Right atrium auricular region (tissue), 2 donors: ENCODE results near the gene FCHSD2. TPM values are rescaled to one million over a fixed set of nuclear protein-coding genes. Genes with fewer than 3 reads are reported as not detected.

Source experiments
- DNase-seq: peaks from one replicate; pipeline ENCODE4 v3.0.0-alpha.2; 2019; ENCODE audit warnings: low spot score
- H3K27ac ChIP-seq, 2 donors: fragments of 200-600 bp; sonication (generic); 1 replicate in 1 of 2; 2 replicates in 1 of 2; pipeline ENCODE4 v1.5.1; 2016 to 2019
- H3K27me3 ChIP-seq, 2 donors: fragments of 200-600 bp; sonication (generic); one replicate each; pipeline versions ENCODE4 v1.5.1 to v1.6.0; 2017 to 2019
- H3K36me3 ChIP-seq: fragments of 200-600 bp; sonication (generic); one replicate; pipeline ENCODE4 v1.5.1; 2016
- H3K4me1 ChIP-seq, 2 donors: fragments of 200-600 bp; sonication (generic); one replicate each; pipeline versions ENCODE4 v1.5.1 to v1.6.0; 2017 to 2019
- H3K4me3 ChIP-seq, 2 donors: fragments of 200-600 bp; sonication (generic); 1 replicate in 1 of 2; 2 replicates in 1 of 2; pipeline ENCODE4 v1.5.1; 2017 to 2019; ENCODE audit warnings: mild to moderate bottlenecking in 1 of 2, moderate library complexity in 1 of 2
- H3K9me3 ChIP-seq, 2 donors: fragments of 200-600 bp; sonication (generic); one replicate each; pipeline ENCODE4 v1.5.1; 2019
- CTCF ChIP-seq, 2 donors: fragments of 200-600 bp; sonication (generic); IDR thresholded peaks; one replicate each; pipeline ENCODE4 v1.5.1; 2019; ENCODE audit warnings: antibody characterized with exemption in 2 of 2
- total RNA-seq, 2 donors: library from RNA; depleted of rRNA; stranded (reverse); fragments of >200 nt; gene quantifications; one replicate each; pipeline ENCODE4 v1.1.0, GENCODE V29; 2016

The FCHSD2 gene
- total RNA-seq, 2 donors from 2014 or later, result 23.9 to 24.0 TPM

DNA sequence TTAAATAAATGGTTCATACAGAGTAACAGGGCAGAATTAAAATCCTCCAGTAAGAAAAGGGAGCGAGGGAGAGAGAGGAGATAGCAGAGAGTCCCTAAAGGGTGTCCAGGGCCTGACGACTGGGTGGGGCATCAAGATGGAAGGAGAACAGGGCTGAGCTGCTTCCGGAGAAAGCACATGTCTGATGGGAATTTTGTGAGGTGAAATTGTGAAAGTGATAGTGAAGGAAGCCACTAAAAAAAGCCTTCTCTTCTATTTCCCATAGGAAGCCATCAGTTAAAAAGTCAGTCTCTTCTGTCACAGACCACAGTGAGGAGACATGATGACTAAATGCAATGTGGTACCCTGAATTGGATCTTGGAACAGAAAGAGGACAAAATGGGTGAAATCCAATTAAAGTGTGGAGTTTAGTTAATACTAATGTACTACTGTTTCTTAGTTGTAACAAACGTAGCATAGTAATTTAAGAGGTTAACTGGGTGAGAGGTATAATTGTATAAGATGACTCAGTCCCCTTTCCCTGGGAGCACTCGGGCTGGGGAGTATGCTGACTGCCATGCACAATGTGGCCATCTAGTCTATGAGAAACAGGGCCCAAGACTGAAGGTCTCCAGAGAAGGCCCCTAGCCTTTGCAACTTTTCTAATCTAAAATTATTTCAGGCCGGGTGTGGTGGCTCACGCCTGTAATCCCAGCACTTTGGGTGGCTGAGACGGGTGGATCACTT lies 29.5 kb upstream of the FCHSD2 start:
- Histone ChIP-seq H3K4me1 (peaks cover 0 to 79% of the 10 kb centered on the region in 2 donors), H3K9me3 (no peaks in the 10 kb centered on the region), H3K27ac (peak overlapping the region; percentile 86 to 91), H3K36me3 (no peaks in the 10 kb centered on the region), H3K4me3 (no peak overlapping the region), H3K27me3 (no peaks in the 10 kb centered on the region)
- DNase-seq, result no peak
- no peak for TF ChIP-seq CTCF (IDR thresholded peaks at IDR 0.05)

GRCh38 chr11:73170140-73170539 lies 28.0 kb upstream of the FCHSD2 start:
- Histone ChIP-seq H3K4me3 (no peak overlapping the region), H3K27ac (peak overlapping the region; percentile 86 to 91), H3K36me3 (no peaks in the 10 kb centered on the region), H3K27me3 (no peaks in the 10 kb centered on the region), H3K4me1 (peaks cover 0 to 65% of the 10 kb centered on the region in 2 donors), H3K9me3 (no peaks in the 10 kb centered on the region)
- TF ChIP-seq CTCF (IDR thresholded peaks at IDR 0.05), result no peak
- DNase-seq, result no peak

- DNase-seq, result no peak
- peak overlapping the region; percentile 86 to 91 for H3K27ac ChIP-seq
- TF ChIP-seq CTCF (IDR thresholded peaks at IDR 0.05), result no peak
- no peaks in the 10 kb centered on the region for H3K36me3 ChIP-seq
- H3K4me3 ChIP-seq, result no peak overlapping the region
- H3K27me3 ChIP-seq, result no peaks in the 10 kb centered on the region
- H3K4me1 ChIP-seq, result peaks cover 0 to 61% of the 10 kb centered on the region in 2 donors
- no peaks in the 10 kb centered on the region for H3K9me3 ChIP-seq
Measured at GRCh38 chr11:73168925-73169579, 26.9 kb upstream of the FCHSD2 start.

DNA sequence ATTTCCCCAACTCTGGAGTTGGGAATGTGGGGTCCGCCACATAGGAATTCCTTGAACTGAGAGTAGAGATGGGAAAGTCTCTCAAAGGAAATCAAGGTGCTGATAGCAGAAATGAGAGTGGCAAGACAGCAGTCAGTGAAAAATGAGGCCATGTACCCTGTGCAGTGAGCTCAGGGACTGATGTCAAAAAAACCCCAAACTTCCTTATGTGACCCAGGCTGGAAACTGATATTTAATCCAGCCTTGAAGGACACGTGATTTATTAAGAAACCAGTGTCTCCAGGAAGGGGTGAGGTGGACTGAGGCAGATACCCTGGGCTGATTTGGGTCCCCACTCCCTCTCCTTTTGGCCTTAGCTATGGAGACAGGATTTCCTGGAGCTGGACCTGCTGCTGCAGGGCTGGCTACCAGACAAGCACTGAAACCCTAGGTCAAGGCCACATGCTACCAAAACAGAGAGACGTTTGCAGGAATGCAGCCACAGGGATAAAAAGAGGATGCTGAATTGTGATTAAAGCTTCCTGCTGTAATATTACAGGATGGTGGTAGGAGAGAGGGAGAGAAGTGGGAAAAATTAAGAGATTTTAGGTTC lies 25.3 kb upstream of the FCHSD2 start:
- Histone ChIP-seq H3K27me3 (no peaks in the 10 kb centered on the region), H3K27ac (peak overlapping the region in 1 of 2 donors; percentile 91), H3K36me3 (no peaks in the 10 kb centered on the region), H3K4me3 (no peak overlapping the region), H3K9me3 (no peaks in the 10 kb centered on the region), H3K4me1 (peaks cover 0 to 45% of the 10 kb centered on the region in 2 donors)
- TF ChIP-seq CTCF (IDR thresholded peaks at IDR 0.05), result no peak
- DNase-seq, result no peak

DNA sequence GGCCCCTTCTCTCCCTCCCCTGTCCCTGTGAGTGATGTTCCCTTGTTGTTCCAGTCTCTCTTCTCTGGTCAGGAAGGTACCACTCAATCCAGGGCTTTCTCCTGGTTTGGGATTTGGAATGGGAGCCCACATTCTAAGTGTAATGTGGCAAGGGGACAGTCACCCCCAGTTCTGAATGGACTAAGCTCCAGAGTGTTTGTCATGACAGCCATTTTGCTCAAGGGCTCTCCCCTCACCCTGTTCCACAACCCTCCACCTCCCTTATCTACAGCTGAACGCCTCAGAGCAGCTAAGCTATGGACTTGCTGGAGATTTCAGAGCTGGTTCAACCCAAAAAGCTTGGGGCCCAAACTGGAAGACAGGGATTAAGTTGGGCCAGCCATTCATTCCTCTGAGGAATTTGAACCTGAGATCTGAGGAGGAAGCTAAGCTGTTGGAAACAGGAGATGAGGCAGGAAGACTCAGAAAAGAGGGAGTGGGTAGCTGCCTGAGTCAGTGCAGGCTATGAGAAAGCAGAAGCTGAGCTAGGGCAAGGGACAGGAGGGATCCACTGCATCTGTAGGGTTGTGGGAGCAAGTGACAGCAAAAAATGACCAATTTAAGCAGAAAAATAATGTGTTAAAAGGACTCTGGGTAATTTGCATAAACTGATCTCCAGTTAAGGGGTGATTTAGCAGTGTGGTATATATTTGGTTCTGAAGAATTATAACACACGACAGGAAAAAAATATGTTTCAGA lies 22.9 kb upstream of the FCHSD2 start:
- DNase-seq, result no peak
- no peak for TF ChIP-seq CTCF (IDR thresholded peaks at IDR 0.05)
- Histone ChIP-seq H3K27me3 (no peaks in the 10 kb centered on the region), H3K36me3 (no peaks in the 10 kb centered on the region), H3K4me1 (peaks cover 0 to 28% of the 10 kb centered on the region in 2 donors), H3K4me3 (no peak overlapping the region), H3K9me3 (no peaks in the 10 kb centered on the region), H3K27ac (no peak overlapping the region)
